ENCODE measurements around the gene PIGT.

GRCh38 chr20:45441746-45442145, 25.8 kb downstream of the PIGT start:
- TF ChIP-seq, protein P1, sequence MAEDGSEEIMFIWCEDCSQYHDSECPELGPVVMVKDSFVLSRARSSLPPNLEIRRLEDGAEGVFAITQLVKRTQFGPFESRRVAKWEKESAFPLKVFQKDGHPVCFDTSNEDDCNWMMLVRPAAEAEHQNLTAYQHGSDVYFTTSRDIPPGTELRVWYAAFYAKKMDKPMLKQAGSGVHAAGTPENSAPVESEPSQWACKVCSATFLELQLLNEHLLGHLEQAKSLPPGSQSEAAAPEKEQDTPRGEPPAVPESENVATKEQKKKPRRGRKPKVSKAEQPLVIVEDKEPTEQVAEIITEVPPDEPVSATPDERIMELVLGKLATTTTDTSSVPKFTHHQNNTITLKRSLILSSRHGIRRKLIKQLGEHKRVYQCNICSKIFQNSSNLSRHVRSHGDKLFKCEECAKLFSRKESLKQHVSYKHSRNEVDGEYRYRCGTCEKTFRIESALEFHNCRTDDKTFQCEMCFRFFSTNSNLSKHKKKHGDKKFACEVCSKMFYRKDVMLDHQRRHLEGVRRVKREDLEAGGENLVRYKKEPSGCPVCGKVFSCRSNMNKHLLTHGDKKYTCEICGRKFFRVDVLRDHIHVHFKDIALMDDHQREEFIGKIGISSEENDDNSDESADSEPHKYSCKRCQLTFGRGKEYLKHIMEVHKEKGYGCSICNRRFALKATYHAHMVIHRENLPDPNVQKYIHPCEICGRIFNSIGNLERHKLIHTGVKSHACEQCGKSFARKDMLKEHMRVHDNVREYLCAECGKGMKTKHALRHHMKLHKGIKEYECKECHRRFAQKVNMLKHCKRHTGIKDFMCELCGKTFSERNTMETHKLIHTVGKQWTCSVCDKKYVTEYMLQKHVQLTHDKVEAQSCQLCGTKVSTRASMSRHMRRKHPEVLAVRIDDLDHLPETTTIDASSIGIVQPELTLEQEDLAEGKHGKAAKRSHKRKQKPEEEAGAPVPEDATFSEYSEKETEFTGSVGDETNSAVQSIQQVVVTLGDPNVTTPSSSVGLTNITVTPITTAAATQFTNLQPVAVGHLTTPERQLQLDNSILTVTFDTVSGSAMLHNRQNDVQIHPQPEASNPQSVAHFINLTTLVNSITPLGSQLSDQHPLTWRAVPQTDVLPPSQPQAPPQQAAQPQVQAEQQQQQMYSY (CRISPR knock-in tag; IDR thresholded peaks at IDR 0.05): no peak
- TF ChIP-seq ZNF24 (IDR thresholded peaks at IDR 0.05): no peak
- TF ChIP-seq KDM6A (CRISPR knock-in tag; IDR thresholded peaks at IDR 0.05; ENCODE audit: low read depth): no peak
- no peak for TF ChIP-seq ATF7-NPFF (CRISPR knock-in tag; IDR thresholded peaks at IDR 0.05; ENCODE audit: low read depth)
- TF ChIP-seq FOXK1 (CRISPR knock-in tag; IDR thresholded peaks at IDR 0.05; ENCODE audit: borderline replicate concordance, low read depth): no peak
- no peak for TF ChIP-seq CTCF (CRISPR knock-in tag; IDR thresholded peaks at IDR 0.05)
- TF ChIP-seq HCFC1 (IDR thresholded peaks at IDR 0.05; ENCODE audit: low read depth, low read length): no peak
- TF ChIP-seq, protein P2, sequence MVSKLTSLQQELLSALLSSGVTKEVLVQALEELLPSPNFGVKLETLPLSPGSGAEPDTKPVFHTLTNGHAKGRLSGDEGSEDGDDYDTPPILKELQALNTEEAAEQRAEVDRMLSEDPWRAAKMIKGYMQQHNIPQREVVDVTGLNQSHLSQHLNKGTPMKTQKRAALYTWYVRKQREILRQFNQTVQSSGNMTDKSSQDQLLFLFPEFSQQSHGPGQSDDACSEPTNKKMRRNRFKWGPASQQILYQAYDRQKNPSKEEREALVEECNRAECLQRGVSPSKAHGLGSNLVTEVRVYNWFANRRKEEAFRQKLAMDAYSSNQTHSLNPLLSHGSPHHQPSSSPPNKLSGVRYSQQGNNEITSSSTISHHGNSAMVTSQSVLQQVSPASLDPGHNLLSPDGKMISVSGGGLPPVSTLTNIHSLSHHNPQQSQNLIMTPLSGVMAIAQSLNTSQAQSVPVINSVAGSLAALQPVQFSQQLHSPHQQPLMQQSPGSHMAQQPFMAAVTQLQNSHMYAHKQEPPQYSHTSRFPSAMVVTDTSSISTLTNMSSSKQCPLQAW (CRISPR knock-in tag; IDR thresholded peaks at IDR 0.05): no peak
- no peak for TF ChIP-seq SRSF1 (optimal IDR thresholded peaks at IDR 0.05; ENCODE audit: low read depth, low read length)

Data from HepG2 (cell line).